IMR-90 (cell line): ENCODE measurements around the gene GZMM. TPM values are rescaled to one million over a fixed set of nuclear protein-coding genes. Genes with fewer than 3 reads are reported as not detected.

Experiments
- ATAC-seq: fragments of 200-7000 bp; cut with Tn5 transposase; 2 replicates; pipeline ENCODE4 v1.9.1; 2020; ENCODE audit warnings: low read depth, mild to moderate bottlenecking, moderate library complexity
- BruUV-seq: library from RNA; stranded (reverse); fragments of 400-500 nt; replicated peaks from 2 replicates; lab custom pipeline; 2021; lab: Mats Ljungman, UMichigan
- CTCF ChIA-PET: fragments of 300-600 bp; formaldehyde crosslinking; extraction: SDS; loops from one replicate; lab custom pipeline; 2021; ENCODE audit warnings: antibody characterized with exemption; lab: Yijun Ruan, JAX
- POLR2A ChIA-PET: fragments of 300-600 bp; sonication (Branson Sonifier 250); formaldehyde crosslinking; loops from one replicate; lab custom pipeline; 2022; ENCODE audit warnings: antibody characterized with exemption; ENCODE audit not compliant: unreplicated experiment; lab: Charles Lee
- DNase-seq: peaks from one replicate; pipeline ENCODE4 v3.0.0; 2013
- H2AFZ ChIP-seq: replicated peaks from 2 replicates; pipeline ENCODE3; 2013; ENCODE audit warnings: low read length, mild to moderate bottlenecking; ENCODE audit not compliant: poor library complexity
- H2AK5ac ChIP-seq: 2 replicates; pipeline ENCODE4 v1.6.1; 2013; ENCODE audit warnings: low read depth, low read length, inconsistent platforms
- H2AK9ac ChIP-seq: replicated peaks from 2 replicates; pipeline ENCODE3; 2013; ENCODE audit warnings: mild to moderate bottlenecking, low read depth, low read length, moderate library complexity; ENCODE audit not compliant: poor library complexity
- H2BK120ac ChIP-seq: 2 replicates; pipeline ENCODE4 v1.6.1; 2013; ENCODE audit warnings: low read depth, low read length, inconsistent platforms
- H2BK15ac ChIP-seq: 3 replicates; pipeline ENCODE4 v1.6.1; 2013; ENCODE audit warnings: low read depth, low read length, inconsistent platforms
- H2BK20ac ChIP-seq: 2 replicates; pipeline ENCODE4 v1.6.1; 2013; ENCODE audit warnings: low read depth, mild to moderate bottlenecking, inconsistent platforms, low read length, moderate library complexity
- H2BK5ac ChIP-seq: 2 replicates; pipeline ENCODE4 v1.6.1; 2013; ENCODE audit warnings: mild to moderate bottlenecking, low read depth, low read length, inconsistent platforms; ENCODE audit not compliant: poor library complexity, severe bottlenecking
- H3K14ac ChIP-seq: replicated peaks from 2 replicates; pipeline ENCODE4 v1.6.1; 2013; ENCODE audit warnings: low read depth, low read length, inconsistent platforms
- H3K18ac ChIP-seq: 2 replicates; pipeline ENCODE4 v1.6.1; 2013; ENCODE audit warnings: low read depth, low read length, control low read depth
- H3K23ac ChIP-seq: 2 replicates; pipeline ENCODE4 v1.6.1; 2013; ENCODE audit warnings: low read depth, low read length, inconsistent platforms
- H3K27ac ChIP-seq: 2 replicates; pipeline ENCODE4 v1.5.1; 2013; ENCODE audit warnings: mild to moderate bottlenecking, control low read depth, low read length; ENCODE audit not compliant: insufficient read depth
- H3K27me3 ChIP-seq: 2 replicates; pipeline ENCODE4 v1.6.1; 2013; ENCODE audit warnings: low read length; ENCODE audit not compliant: control insufficient read depth, insufficient read depth
- H3K36me3 ChIP-seq: 2 replicates; pipeline ENCODE4 v1.6.1; 2013; ENCODE audit warnings: low read length, mixed read lengths; ENCODE audit not compliant: control insufficient read depth, insufficient read depth
- H3K4ac ChIP-seq: 2 replicates; pipeline ENCODE4 v1.6.1; 2013; ENCODE audit warnings: low read depth, low read length, inconsistent platforms
- H3K4me1 ChIP-seq: 2 replicates; pipeline ENCODE4 v1.6.1; 2013; ENCODE audit warnings: low read length, mixed read lengths; ENCODE audit not compliant: control insufficient read depth, insufficient read depth
- H3K4me2 ChIP-seq: 2 replicates; pipeline ENCODE4 v1.6.1; 2013; ENCODE audit warnings: low read depth, mild to moderate bottlenecking, control low read depth, low read length, moderate library complexity
- H3K4me3 ChIP-seq: 2 replicates; pipeline ENCODE4 v1.5.1; 2013; ENCODE audit warnings: low read depth, mild to moderate bottlenecking, control low read depth, low read length, moderate library complexity; ENCODE audit not compliant: insufficient read depth
- H3K56ac ChIP-seq: 2 replicates; pipeline ENCODE4 v1.6.1; 2013; ENCODE audit warnings: low read length, inconsistent platforms; ENCODE audit not compliant: insufficient read depth; ENCODE audit errors: extremely low read depth
- H3K79me1 ChIP-seq, 2 experiments: 2 replicates each; pipeline ENCODE4 v1.6.1; 2013; ENCODE audit warnings: low read length in 2 of 2, inconsistent platforms in 1 of 2, low read depth in 1 of 2
- H3K9ac ChIP-seq: 2 replicates; pipeline ENCODE4 v1.6.1; 2013; ENCODE audit warnings: low read depth, low read length, control low read depth
- H3K9me1 ChIP-seq: 2 replicates; pipeline ENCODE4 v1.6.1; 2013; ENCODE audit warnings: low read length, inconsistent platforms; ENCODE audit not compliant: insufficient read depth
- H3K9me3 ChIP-seq: 2 replicates; pipeline ENCODE4 v1.6.1; 2013; ENCODE audit warnings: low read length; ENCODE audit not compliant: control insufficient read depth, insufficient read depth
- H4K20me1 ChIP-seq: 2 replicates; pipeline ENCODE4 v1.6.1; 2013; ENCODE audit warnings: low read length, inconsistent platforms; ENCODE audit not compliant: insufficient read depth
- H4K5ac ChIP-seq: 2 replicates; pipeline ENCODE4 v1.6.1; 2013; ENCODE audit warnings: mild to moderate bottlenecking, low read depth, low read length, control low read depth
- H4K8ac ChIP-seq, 2 experiments: 2 replicates each; pipeline ENCODE4 v1.6.1; 2013; ENCODE audit warnings: low read depth in 2 of 2, low read length in 2 of 2, control low read depth in 1 of 2, inconsistent platforms in 1 of 2
- H4K91ac ChIP-seq: 2 replicates; pipeline ENCODE4 v1.6.1; 2013; ENCODE audit warnings: low read depth, low read length, inconsistent platforms; ENCODE audit not compliant: insufficient read depth
- BHLHE40 ChIP-seq: fragments of 150-350 bp; IDR thresholded peaks from 2 replicates; pipeline ENCODE4 v1.6.1; 2016; ENCODE audit warnings: mild to moderate bottlenecking, low read depth, low read length
- CEBPB ChIP-seq: IDR thresholded peaks from 2 replicates; pipeline ENCODE4 v1.6.1; 2012; ENCODE audit warnings: low read depth, low read length, improper control_type of control experiment
- CHD1 ChIP-seq: IDR thresholded peaks from 2 replicates; pipeline ENCODE4 v1.6.1; 2012; ENCODE audit warnings: low read depth, low read length, improper control_type of control experiment
- CTCF ChIP-seq: conservative IDR thresholded peaks from 2 replicates; pipeline ENCODE4 v1.5.1; 2012; ENCODE audit warnings: mild to moderate bottlenecking, low read depth, low read length, improper control_type of control experiment
- MAZ ChIP-seq: IDR thresholded peaks from 2 replicates; pipeline ENCODE4 v1.6.1; 2012; ENCODE audit warnings: low read depth, mild to moderate bottlenecking, low read length, improper control_type of control experiment, moderate library complexity, borderline replicate concordance
- MXI1 ChIP-seq: IDR thresholded peaks from 2 replicates; pipeline ENCODE4 v1.6.1; 2012; ENCODE audit warnings: low read depth, mild to moderate bottlenecking, low read length, moderate library complexity, borderline replicate concordance
- NFE2L2 ChIP-seq: fragments of 150-350 bp; IDR thresholded peaks from 2 replicates; pipeline ENCODE4 v1.6.1; 2016; ENCODE audit warnings: low read depth, mild to moderate bottlenecking, low read length
- POLR2A ChIP-seq: IDR thresholded peaks from 2 replicates; pipeline ENCODE4 v1.6.1; 2012; ENCODE audit warnings: mild to moderate bottlenecking, low read depth, low read length
- RAD21 ChIP-seq: IDR thresholded peaks from 2 replicates; pipeline ENCODE4 v1.6.1; 2012; ENCODE audit warnings: low read length, improper control_type of control experiment
- WGBS, 2 experiments: methylation state at CpG; one replicate each; pipeline versions ENCODE4 v1.1.5 to v1.1.7; 2013; ENCODE audit warnings: missing lambda C conversion rate in 2 of 2; ENCODE audit not compliant: insufficient read length in 1 of 2; ENCODE audit errors: extremely low coverage in 2 of 2; 5-methylcytosine and 5-hydroxymethylcytosine counted together
- dilution Hi-C: fragments of 300-500 bp; cut with HindIII; formaldehyde crosslinking; loops from one replicate; pipeline ENCODE4 v1.14.3; 2018; ENCODE audit warnings: low sequenced_read_pairs; ENCODE audit not compliant: unreplicated experiment
- in situ Hi-C: fragments of 300-500 bp; cut with MboI; formaldehyde crosslinking; loops from 3 replicates; pipeline ENCODE4 v1.14.3; 2019; ENCODE audit warnings: low sequenced_read_pairs, inconsistent platforms, mixed read lengths
- intact Hi-C: fragments of 100-400 bp; cut with micrococcal nuclease; formaldehyde crosslinking; loops from 2 replicates; pipeline ENCODE4 v1.10.0; 2022
- polyA plus RNA-seq, 3 experiments: library from polyadenylated mRNA; depleted of rRNA; stranded (reverse); fragments of >200 nt; gene quantifications; 2 replicates each; pipeline ENCODE4 v1.2.3, GENCODE V29; 2012; ENCODE audit warnings: low replicate concordance in 1 of 3
- total RNA-seq: library from RNA; depleted of rRNA; stranded (reverse); fragments of >200 nt; gene quantifications from 2 replicates; pipeline ENCODE4 v1.2.3, GENCODE V29; 2012
- TF ChIP-seq, protein P1 (sequence below): fragments of 150-350 bp; IDR thresholded peaks from 2 replicates; pipeline ENCODE4 v1.6.1; 2017; ENCODE audit warnings: mild to moderate bottlenecking, antibody characterized with exemption, low read length, low read depth

Gene GZMM
- total and polyA plus RNA-seq, 2 of the 4 experiments (the other 2 are of a cell fraction), result 0.24 TPM; not detected in 1

DNA sequence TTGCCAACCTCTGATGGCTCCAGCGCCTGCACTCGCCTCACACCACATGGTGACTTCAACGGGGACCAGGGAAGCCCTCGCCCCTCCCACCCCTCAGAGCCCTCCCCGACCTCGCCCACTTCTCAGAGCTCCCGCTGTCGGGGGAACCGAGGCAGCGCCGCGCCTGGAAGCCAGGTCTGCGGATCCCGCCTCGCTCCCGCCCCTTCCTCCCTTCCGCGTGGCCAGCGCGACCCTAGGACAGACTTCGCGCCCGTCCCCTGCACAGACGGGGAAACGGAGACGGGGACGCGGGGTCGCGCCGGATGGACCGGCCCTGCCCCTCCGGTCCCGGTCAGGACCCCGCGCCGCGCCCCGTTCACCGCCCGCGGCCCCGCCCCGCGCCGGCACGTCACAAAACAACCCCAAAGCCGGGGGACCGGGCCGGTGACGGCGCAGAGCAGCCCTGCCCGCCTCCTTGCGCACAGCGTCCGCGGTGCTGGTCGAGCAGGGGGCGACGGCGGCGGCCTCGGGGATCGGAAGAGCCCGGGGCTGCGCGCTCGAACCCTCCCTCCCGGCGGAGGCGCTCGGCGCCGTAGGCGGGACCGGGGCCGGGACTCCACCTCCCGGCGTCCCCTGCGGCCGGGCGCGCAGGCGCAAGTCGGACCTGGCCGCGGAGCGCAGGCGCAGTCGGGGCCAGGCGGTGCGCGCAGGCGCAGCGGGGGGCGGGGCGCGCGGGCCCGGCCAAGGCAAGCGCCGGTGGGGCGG is 12.7 kb upstream of the GZMM start:
- ATAC-seq (peak; percentile 82), DNase-seq (peak; percentile 76)
- in situ Hi-C loops, result no loop called here
- peak overlapping the region; percentile 65; the same call in 1 of the 2 replicates for H3K56ac ChIP-seq
- H3K18ac ChIP-seq, result peak overlapping the region; percentile 74
- TF ChIP-seq, protein P1, sequence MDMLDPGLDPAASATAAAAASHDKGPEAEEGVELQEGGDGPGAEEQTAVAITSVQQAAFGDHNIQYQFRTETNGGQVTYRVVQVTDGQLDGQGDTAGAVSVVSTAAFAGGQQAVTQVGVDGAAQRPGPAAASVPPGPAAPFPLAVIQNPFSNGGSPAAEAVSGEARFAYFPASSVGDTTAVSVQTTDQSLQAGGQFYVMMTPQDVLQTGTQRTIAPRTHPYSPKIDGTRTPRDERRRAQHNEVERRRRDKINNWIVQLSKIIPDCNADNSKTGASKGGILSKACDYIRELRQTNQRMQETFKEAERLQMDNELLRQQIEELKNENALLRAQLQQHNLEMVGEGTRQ, result no peak
- TF ChIP-seq NFE2L2, result no peak
- no peak for TF ChIP-seq BHLHE40
- TF ChIP-seq MAZ, result peak; percentile 53
- TF ChIP-seq RAD21, result no peak
- TF ChIP-seq CHD1, result no peak
- TF ChIP-seq POLR2A, result no peak
- TF ChIP-seq CTCF, result 0 out of 2 replicates have a peak, but pooled peaks have one; percentile 8
- peak; percentile 11; the same call in 1 of the 2 replicates for TF ChIP-seq MXI1
- no peak for TF ChIP-seq CEBPB
- H4K20me1 ChIP-seq, result peaks cover 37% of the 10 kb centered on the region
- dilution Hi-C loops, result no loop called here
- H4K91ac ChIP-seq, result peak overlapping the region; percentile 79
- peaks cover 8% of the 10 kb centered on the region; the same call in 1 of the 2 replicates for H3K36me3 ChIP-seq
- H2BK20ac ChIP-seq, result no peak overlapping the region
- WGBS, 2 experiments, result 0% methylated on average over 57 of the region's 103 CpGs; no CpG with 5 or more reads in 1 of the 2 experiments
- no peak overlapping the region for H3K23ac ChIP-seq
- peak overlapping the region; percentile 85 for H3K9ac ChIP-seq
- BruUV-seq, result no TSS peak
- H3K4me1 ChIP-seq, result peaks cover 8% of the 10 kb centered on the region
- peaks cover 3 to 43% of the 10 kb centered on the region in 2 experiments for H3K79me1 ChIP-seq
- H3K4ac ChIP-seq, result peak overlapping the region; percentile 95
- H2BK120ac ChIP-seq, result peak overlapping the region; percentile 77; the same call in 1 of the 2 replicates
- H2AFZ ChIP-seq, result peak overlapping the region; percentile 99
- H3K4me2 ChIP-seq, result peak overlapping the region; percentile 83
- peak overlapping the region; percentile 76 to 86 for H4K8ac ChIP-seq
- H3K9me1 ChIP-seq, result peaks cover 4% of the 10 kb centered on the region; the same call in 1 of the 2 replicates
- CTCF ChIA-PET, result interaction anchor here (0.6 to 2.0 kb wide), 2 partner anchors 21 to 299 kb away, joined by 3 to 11 read pairs; no protein-coding TSS in a partner anchor
- H3K27me3 ChIP-seq, result peaks cover 2% of the 10 kb centered on the region; the same call in 1 of the 2 replicates
- H2AK9ac ChIP-seq, result peak overlapping the region; percentile 100
- H3K9me3 ChIP-seq, result no peaks in the 10 kb centered on the region
- H3K4me3 ChIP-seq, result peak overlapping the region; percentile 94
- H2BK15ac ChIP-seq, result no peak overlapping the region
- H3K27ac ChIP-seq, result peak overlapping the region; percentile 93
- peak overlapping the region; percentile 87 for H2BK5ac ChIP-seq
- POLR2A ChIA-PET, result no interaction called here
- intact Hi-C loops, result no loop called here
- peak overlapping the region; percentile 71 for H4K5ac ChIP-seq
- peak overlapping the region; percentile 78 for H2AK5ac ChIP-seq
- H3K14ac ChIP-seq, result peak overlapping the region; percentile 94
